Stimulated activated CD4-positive, alpha-beta T cell treated with anti-CD3 and anti-CD28 coated beads, Interleukin-2, amount 100 ng/mL, for 24 hours (primary cell): ENCODE measurements around the gene CYP24A1.

Experiments
- DNase-seq, 2 donors: peaks; one replicate each; pipeline ENCODE4 v3.0.0-alpha.2; 2020

Gene CYP24A1

GRCh38 chr20:54172856-54173652 lies 732 bp downstream of the CYP24A1 start:
- peak in 1 of 2 donors; percentile 15 for DNase-seq

- DNase-seq: no peak
Measured at GRCh38 chr20:54172532-54172855, 1.3 kb downstream of the CYP24A1 start.

- DNase-seq: no peak
Measured at GRCh38 chr20:54170963-54171362, 2.8 kb downstream of the CYP24A1 start.

- no peak for DNase-seq
Measured at GRCh38 chr20:54170026-54170471, 3.7 kb downstream of the CYP24A1 start.

GRCh38 chr20:54168961-54169862 lies 4.6 kb downstream of the CYP24A1 start:
- DNase-seq: no peak

- DNase-seq: no peak
Measured at GRCh38 chr20:54167909-54168872, 5.6 kb downstream of the CYP24A1 start.

GRCh38 chr20:54166987-54167662 lies 6.7 kb downstream of the CYP24A1 start:
- no peak for DNase-seq

- DNase-seq: no peak
Measured at GRCh38 chr20:54165803-54166202, 8.0 kb downstream of the CYP24A1 start.

- no peak for DNase-seq
Measured at GRCh38 chr20:54165014-54165413, 8.8 kb downstream of the CYP24A1 start.

GRCh38 chr20:54163402-54163801 lies 10.4 kb downstream of the CYP24A1 start:
- no peak for DNase-seq

GRCh38 chr20:54162378-54163009 lies 11.3 kb downstream of the CYP24A1 start:
- no peak for DNase-seq

- DNase-seq: no peak
Measured at GRCh38 chr20:54161821-54162149, 12.0 kb downstream of the CYP24A1 start.

- no peak for DNase-seq
Measured at GRCh38 chr20:54161008-54161820, 12.6 kb downstream of the CYP24A1 start.

- no peak for DNase-seq
Measured at GRCh38 chr20:54160065-54161007, 13.4 kb downstream of the CYP24A1 start.

- DNase-seq: no peak
Measured at GRCh38 chr20:54158856-54159418, 14.8 kb downstream of the CYP24A1 start.

- no peak for DNase-seq
Measured at GRCh38 chr20:54158226-54158625, 15.6 kb downstream of the CYP24A1 start.

- DNase-seq: no peak
Measured at GRCh38 chr20:54156981-54157835, 16.6 kb downstream of the CYP24A1 start.

- no peak for DNase-seq
Measured at GRCh38 chr20:54156522-54156921, 17.3 kb downstream of the CYP24A1 start.
